HCT116 (cell line): ENCODE results near the gene LNPK. TPM values are rescaled to one million over a fixed set of nuclear protein-coding genes. Genes with fewer than 3 reads are reported as not detected.

Experiments used
- ATAC-seq: fragments of 200-7000 bp; cut with Tn5 transposase; 2 replicates; pipeline ENCODE4 v1.9.1; 2020; ENCODE audit warnings: mild to moderate bottlenecking, moderate library complexity
- BruUV-seq: library from RNA; stranded (reverse); fragments of 400-500 nt; replicated peaks from 2 replicates; lab custom pipeline; 2021; lab: Mats Ljungman, UMichigan
- CTCF ChIA-PET: fragments of 300-600 bp; sonication (Branson Sonifier 250); formaldehyde crosslinking; loops from one replicate; lab custom pipeline; 2021; ENCODE audit warnings: antibody characterized with exemption; lab: Charles Lee
- POLR2A ChIA-PET: fragments of 300-600, 350-600 bp; sonication (Branson Sonifier 250); formaldehyde crosslinking; loops from one replicate; lab custom pipeline; 2021; ENCODE audit warnings: antibody characterized with exemption; lab: Charles Lee
- RAD21 ChIA-PET, 2 experiments: fragments of 300-600 bp; sonication (Branson Sonifier 250); formaldehyde crosslinking; loops; one replicate each; lab custom pipeline; 2023; ENCODE audit warnings: low total read pairs in 2 of 2; ENCODE audit not compliant: uncharacterized antibody in 2 of 2, unreplicated experiment in 2 of 2, low non-redundant PET in 1 of 2; lab: Charles Lee
- DNase-seq: peaks from one replicate; pipeline ENCODE4 v3.0.0-alpha.2; 2010; ENCODE audit warnings: low read depth, low spot score
- H2AFZ ChIP-seq: fragments of 200-600 bp; shearing (Covaris generic), sonication (generic); 2 replicates; pipeline ENCODE4 v1.6.1; 2017; ENCODE audit warnings: low read depth, mixed run types, mixed read lengths, antibody characterized with exemption, low read length; ENCODE audit not compliant: poor library complexity, severe bottlenecking
- H3K27ac ChIP-seq: 2 replicates; pipeline ENCODE4 v1.5.1; 2012; ENCODE audit warnings: low read depth, low read length
- H3K27me3 ChIP-seq: fragments of 200-600 bp; sonication (generic); 2 replicates; pipeline ENCODE4 v1.6.1; 2016; ENCODE audit warnings: mixed run types, low read length, mixed read lengths; ENCODE audit not compliant: insufficient read depth
- H3K36me3 ChIP-seq, 2 experiments: fragments of 200-500 bp in 1 of 2; fragments of 200-600 bp in 1 of 2; sonication (Bioruptor generic) in 1 of 2; sonication (generic) in 1 of 2; 2 replicates each; pipeline versions ENCODE4 v1.5.1 to v1.6.1; 2014 to 2016; ENCODE audit warnings: low read length in 2 of 2, inconsistent platforms in 1 of 2, mixed read lengths in 1 of 2, mixed run types in 1 of 2; ENCODE audit not compliant: insufficient read depth in 2 of 2, control insufficient read depth in 1 of 2
- H3K4me1 ChIP-seq, 2 experiments: fragments of 200-600 bp in 1 of 2; sonication (generic) in 1 of 2; 2 replicates each; pipeline versions ENCODE4 v1.5.1 to v1.6.1; 2012 to 2017; ENCODE audit warnings: low read length in 2 of 2, inconsistent platforms in 1 of 2, mild to moderate bottlenecking in 1 of 2, mixed read lengths in 1 of 2, mixed run types in 1 of 2, moderate library complexity in 1 of 2; ENCODE audit not compliant: insufficient read depth in 2 of 2, control insufficient read depth in 1 of 2
- H3K4me2 ChIP-seq: fragments of 200-600 bp; sonication (generic); 2 replicates; pipeline ENCODE4 v1.6.1; 2017; ENCODE audit warnings: mixed run types, low read length, mixed read lengths
- H3K4me3 ChIP-seq, 2 experiments: fragments of 200-600 bp in 1 of 2; sonication (generic) in 1 of 2; replicated peaks in 1 of 2; 2 replicates each; pipeline ENCODE4 v1.5.1; 2011 to 2016; ENCODE audit warnings: low read length in 2 of 2, control low read depth in 1 of 2, low read depth in 1 of 2, mild to moderate bottlenecking in 1 of 2, mixed read lengths in 1 of 2, mixed run types in 1 of 2
- H3K79me2 ChIP-seq: fragments of 200-600 bp; sonication (generic); 2 replicates; pipeline ENCODE4 v1.6.1; 2017; ENCODE audit warnings: mild to moderate bottlenecking, mixed run types, low read length, moderate library complexity, mixed read lengths; ENCODE audit not compliant: insufficient read depth
- H3K9ac ChIP-seq: fragments of 200-600 bp; sonication (generic); 2 replicates; pipeline ENCODE4 v1.6.1; 2016; ENCODE audit warnings: low read length, mixed read lengths
- H3K9me2 ChIP-seq: fragments of 200-600 bp; sonication (generic), shearing (Covaris generic); 2 replicates; pipeline ENCODE4 v1.6.1; 2017; ENCODE audit warnings: mixed run types, mild to moderate bottlenecking, moderate library complexity; ENCODE audit not compliant: insufficient read depth
- H3K9me3 ChIP-seq, 2 experiments: fragments of 200-500 bp in 1 of 2; fragments of 200-600 bp in 1 of 2; sonication (Bioruptor generic) in 1 of 2; sonication (generic) in 1 of 2; 2 replicates each; pipeline ENCODE4 v1.6.1; 2014 to 2017; ENCODE audit warnings: low read length in 2 of 2, mixed read lengths in 2 of 2, inconsistent platforms in 1 of 2, low read depth in 1 of 2, mild to moderate bottlenecking in 1 of 2, mixed run types in 1 of 2, moderate library complexity in 1 of 2; ENCODE audit not compliant: control insufficient read depth in 1 of 2, insufficient read depth in 1 of 2
- H4K20me1 ChIP-seq: fragments of 200-600 bp; sonication (generic), shearing (Covaris generic); 2 replicates; pipeline ENCODE4 v1.6.1; 2017; ENCODE audit warnings: mixed run types, mild to moderate bottlenecking, moderate library complexity; ENCODE audit not compliant: insufficient read depth
- CEBPB ChIP-seq: IDR thresholded peaks from 2 replicates; pipeline ENCODE4 v1.6.1; 2012; ENCODE audit warnings: low read depth
- EGR1 ChIP-seq: IDR thresholded peaks from 2 replicates; pipeline ENCODE4 v1.6.1; 2012; ENCODE audit warnings: low read depth
- EZH2 ChIP-seq: fragments of 200-600 bp; sonication (generic); IDR thresholded peaks from 2 replicates; pipeline ENCODE4 v1.6.1; 2017; ENCODE audit warnings: antibody characterized with exemption, mixed run types
- FOSL1 ChIP-seq: IDR thresholded peaks from 2 replicates; pipeline ENCODE4 v1.6.1; 2012; ENCODE audit warnings: low read depth
- JUND ChIP-seq: IDR thresholded peaks from 2 replicates; pipeline ENCODE4 v1.6.1; 2012
- POLR2AphosphoS5 ChIP-seq: IDR thresholded peaks from 2 replicates; pipeline ENCODE4 v1.6.1; 2011; ENCODE audit warnings: mild to moderate bottlenecking, low read depth, low read length, moderate library complexity
- RAD21 ChIP-seq: IDR thresholded peaks from 2 replicates; pipeline ENCODE4 v1.6.1; 2012; ENCODE audit warnings: low read depth, mild to moderate bottlenecking
- SP1 ChIP-seq: IDR thresholded peaks from 2 replicates; pipeline ENCODE4 v1.6.1; 2012; ENCODE audit warnings: low read depth
- TCF7L2 ChIP-seq: IDR thresholded peaks from 2 replicates; pipeline ENCODE4 v1.7.0; 2011; ENCODE audit warnings: borderline replicate concordance, inconsistent platforms; ENCODE audit not compliant: insufficient read depth, insufficient read length; ENCODE audit errors: extremely low read depth
- ZBTB33 ChIP-seq: IDR thresholded peaks from 2 replicates; pipeline ENCODE4 v1.6.1; 2011; ENCODE audit warnings: mild to moderate bottlenecking, low read length, moderate library complexity; ENCODE audit not compliant: insufficient replicate concordance; ENCODE audit errors: extremely low read depth
- ZFX ChIP-seq: fragments of 450-650 bp; IDR thresholded peaks from 2 replicates; pipeline ENCODE4 v1.6.1; 2017
- ZNF274 ChIP-seq: fragments of 200-500 bp; sonication (Bioruptor generic); IDR thresholded peaks from 2 replicates; pipeline ENCODE4 v1.6.1; 2014; ENCODE audit warnings: mild to moderate bottlenecking, low read depth, low read length, inconsistent platforms
- intact Hi-C: fragments of 100-400 bp; cut with micrococcal nuclease; formaldehyde crosslinking; loops from 2 replicates; pipeline ENCODE4 v1.10.0; 2022
- total RNA-seq: library from RNA; stranded (reverse); gene quantifications from one replicate; pipeline ENCODE4 v1.2.1, GENCODE V29; 2021; ENCODE audit not compliant: unreplicated experiment

Gene LNPK
- total RNA-seq, 1 experiment from 2014 or later = 22.3 TPM

DNA sequence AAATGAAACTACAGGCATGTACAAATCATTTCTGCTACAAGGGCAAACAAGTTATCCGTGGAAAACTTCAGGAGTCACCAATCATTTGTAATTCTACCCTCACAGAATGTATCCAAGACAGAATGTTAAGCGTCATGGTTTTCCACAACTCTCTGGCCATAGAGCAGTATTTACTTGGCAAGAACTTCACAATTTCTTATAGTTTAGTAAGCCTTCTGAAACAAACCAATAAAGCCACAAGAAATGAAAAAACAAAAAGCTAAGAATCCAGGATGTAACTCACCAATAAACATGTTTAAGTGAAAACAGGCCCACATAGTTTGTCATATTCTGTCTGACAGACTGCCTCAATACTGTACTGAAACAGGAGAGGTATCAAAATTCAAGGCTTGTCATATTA lies 70.3 kb downstream of the LNPK start:
- ChIA-PET CTCF (no interaction called here), POLR2A (no interaction called here), RAD21 (no interaction called here)
- no peaks in the 10 kb centered on the region for H3K9me3 ChIP-seq
- H3K27me3 ChIP-seq = no peaks in the 10 kb centered on the region
- H3K27ac ChIP-seq = no peak overlapping the region
- no peaks in the 10 kb centered on the region for H3K79me2 ChIP-seq
- H4K20me1 ChIP-seq = no peaks in the 10 kb centered on the region
- intact Hi-C loops = no loop called here
- ATAC-seq (no peak), DNase-seq (no peak)
- no peak overlapping the region for H3K4me2 ChIP-seq
- no peak for TF ChIP-seq ZBTB33
- no peak for TF ChIP-seq RAD21
- no peak for TF ChIP-seq SP1
- no peak for TF ChIP-seq CEBPB
- TF ChIP-seq TCF7L2 = no peak
- TF ChIP-seq ZFX = no peak
- TF ChIP-seq FOSL1 = no peak
- TF ChIP-seq ZNF274 = no peak
- no peak for TF ChIP-seq EGR1
- no peak for TF ChIP-seq JUND
- TF ChIP-seq POLR2AphosphoS5 = no peak
- no peak for TF ChIP-seq EZH2
- H3K9me2 ChIP-seq = no peaks in the 10 kb centered on the region
- no peaks in the 10 kb centered on the region for H3K36me3 ChIP-seq
- H3K4me1 ChIP-seq = no peaks in the 10 kb centered on the region
- no peak overlapping the region for H2AFZ ChIP-seq
- no TSS peak for BruUV-seq
- no peak overlapping the region for H3K9ac ChIP-seq
- no peak overlapping the region for H3K4me3 ChIP-seq
